ENCODE measurements around the gene TNIK.

Gene TNIK

GRCh38 chr3:171283183-171283847 is 176.9 kb downstream of the TNIK start:
- TF ChIP-seq, protein P1, sequence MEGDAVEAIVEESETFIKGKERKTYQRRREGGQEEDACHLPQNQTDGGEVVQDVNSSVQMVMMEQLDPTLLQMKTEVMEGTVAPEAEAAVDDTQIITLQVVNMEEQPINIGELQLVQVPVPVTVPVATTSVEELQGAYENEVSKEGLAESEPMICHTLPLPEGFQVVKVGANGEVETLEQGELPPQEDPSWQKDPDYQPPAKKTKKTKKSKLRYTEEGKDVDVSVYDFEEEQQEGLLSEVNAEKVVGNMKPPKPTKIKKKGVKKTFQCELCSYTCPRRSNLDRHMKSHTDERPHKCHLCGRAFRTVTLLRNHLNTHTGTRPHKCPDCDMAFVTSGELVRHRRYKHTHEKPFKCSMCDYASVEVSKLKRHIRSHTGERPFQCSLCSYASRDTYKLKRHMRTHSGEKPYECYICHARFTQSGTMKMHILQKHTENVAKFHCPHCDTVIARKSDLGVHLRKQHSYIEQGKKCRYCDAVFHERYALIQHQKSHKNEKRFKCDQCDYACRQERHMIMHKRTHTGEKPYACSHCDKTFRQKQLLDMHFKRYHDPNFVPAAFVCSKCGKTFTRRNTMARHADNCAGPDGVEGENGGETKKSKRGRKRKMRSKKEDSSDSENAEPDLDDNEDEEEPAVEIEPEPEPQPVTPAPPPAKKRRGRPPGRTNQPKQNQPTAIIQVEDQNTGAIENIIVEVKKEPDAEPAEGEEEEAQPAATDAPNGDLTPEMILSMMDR (IDR thresholded peaks at IDR 0.05; ENCODE audit: extremely low read depth, insufficient read depth, missing control alignments): no peak
- DNase-seq (ENCODE audit: low spot score): no peak
- in situ Hi-C loops (cut with MboI; ENCODE audit: low pct_unique_long_range_greater_than_20kb, low sequenced_read_pairs, unreplicated experiment): no loop called here

DNA sequence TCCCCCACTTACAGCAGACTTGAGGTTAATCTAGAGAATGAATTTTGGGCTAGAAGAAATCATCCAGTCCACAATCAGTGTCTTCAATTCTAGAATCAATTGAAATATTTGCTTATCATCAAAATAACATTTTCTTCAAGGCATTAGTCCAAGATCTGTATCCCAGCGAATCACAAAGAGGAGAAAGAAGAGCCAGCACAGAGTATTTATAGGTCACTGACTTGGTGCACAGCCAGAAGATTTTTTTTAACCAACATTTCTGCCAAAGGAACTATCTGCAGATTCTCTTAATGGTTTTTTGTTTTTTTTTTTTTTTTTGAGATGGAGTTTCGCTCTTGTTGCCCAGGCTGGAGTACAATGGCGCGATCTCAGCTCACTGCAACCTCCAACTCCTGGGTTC is 178.2 kb downstream of the TNIK start:
- in situ Hi-C loops (cut with MboI; ENCODE audit: low pct_unique_long_range_greater_than_20kb, low sequenced_read_pairs, unreplicated experiment): no loop called here
- TF ChIP-seq, protein P1 (IDR thresholded peaks at IDR 0.05; ENCODE audit: extremely low read depth, insufficient read depth, missing control alignments): no peak
- no peak for DNase-seq (ENCODE audit: low spot score)

GRCh38 chr3:171281256-171281992 is 178.8 kb downstream of the TNIK start:
- TF ChIP-seq, protein P1 (IDR thresholded peaks at IDR 0.05; ENCODE audit: extremely low read depth, insufficient read depth, missing control alignments): no peak
- DNase-seq (ENCODE audit: low spot score): no peak
- in situ Hi-C loops (cut with MboI; ENCODE audit: low pct_unique_long_range_greater_than_20kb, low sequenced_read_pairs, unreplicated experiment): no loop called here

DNA sequence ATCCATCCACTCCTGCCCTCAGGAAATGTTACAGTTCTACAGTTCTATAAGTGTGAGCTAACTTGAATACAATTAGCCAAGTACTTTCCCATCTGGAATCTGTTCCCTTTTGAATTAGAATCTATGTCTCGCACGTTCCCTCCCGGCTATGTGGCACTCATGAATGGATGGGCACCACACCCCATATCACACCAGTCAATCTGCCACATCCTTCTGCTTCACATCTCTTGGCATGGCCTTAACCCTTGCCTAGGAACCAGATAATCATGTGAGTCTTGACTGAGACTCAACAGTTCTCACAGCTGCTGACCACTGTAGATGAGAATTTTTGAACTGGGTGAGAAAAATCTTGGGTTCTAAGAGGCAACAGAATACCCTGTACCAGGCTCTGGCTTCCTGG is 180.2 kb downstream of the TNIK start:
- no peak for DNase-seq (ENCODE audit: low spot score)
- in situ Hi-C loops (cut with MboI; ENCODE audit: low pct_unique_long_range_greater_than_20kb, low sequenced_read_pairs, unreplicated experiment): no loop called here
- TF ChIP-seq, protein P1 (IDR thresholded peaks at IDR 0.05; ENCODE audit: extremely low read depth, insufficient read depth, missing control alignments): no peak

- in situ Hi-C loops (cut with MboI; ENCODE audit: low pct_unique_long_range_greater_than_20kb, low sequenced_read_pairs, unreplicated experiment): no loop called here
- no peak for DNase-seq (ENCODE audit: low spot score)
- TF ChIP-seq, protein P1 (IDR thresholded peaks at IDR 0.05; ENCODE audit: extremely low read depth, insufficient read depth, missing control alignments): no peak
Observed at GRCh38 chr3:171278299-171278590, 182.0 kb downstream of the TNIK start.

DNA sequence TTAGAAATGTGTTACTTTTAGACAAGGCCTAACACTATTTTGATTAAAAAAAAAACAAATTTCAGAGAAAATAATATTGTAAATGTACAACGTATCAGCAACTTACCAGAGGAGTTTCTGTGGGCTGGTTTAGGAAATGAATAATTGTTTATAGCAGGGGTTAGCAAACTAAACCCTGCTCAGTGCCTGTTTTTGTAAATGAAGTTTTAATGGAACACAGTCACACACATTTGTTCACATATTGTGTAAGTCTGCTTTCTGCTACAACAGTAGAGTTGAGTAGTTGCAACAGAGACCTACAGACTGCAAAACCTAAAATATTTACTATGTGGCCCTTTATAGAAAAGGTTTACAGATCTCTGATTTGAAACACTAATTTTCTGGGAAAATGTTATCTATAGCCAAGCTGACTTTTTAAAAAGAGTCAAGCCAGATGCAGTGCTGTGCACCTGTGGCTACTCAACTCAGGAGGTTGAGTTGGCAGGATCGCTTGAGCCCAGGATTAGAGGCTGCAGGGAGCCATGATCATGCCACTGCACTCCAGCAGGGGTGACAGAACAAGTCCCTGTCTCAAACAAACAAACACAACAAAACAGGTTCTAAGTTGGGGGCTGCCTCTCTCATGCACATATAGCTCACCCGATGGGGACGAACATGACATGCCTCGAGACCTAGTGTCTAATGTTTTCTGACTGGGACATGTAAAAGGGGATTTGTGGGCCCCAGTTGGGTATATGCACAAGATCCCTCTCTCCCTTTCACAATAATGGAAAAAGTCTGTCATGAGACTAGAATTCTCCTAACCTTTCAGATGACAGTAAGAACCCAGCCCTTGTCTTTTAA is 182.5 kb downstream of the TNIK start:
- DNase-seq (ENCODE audit: low spot score): no peak
- TF ChIP-seq, protein P1 (IDR thresholded peaks at IDR 0.05; ENCODE audit: extremely low read depth, insufficient read depth, missing control alignments): no peak
- in situ Hi-C loops (cut with MboI; ENCODE audit: low pct_unique_long_range_greater_than_20kb, low sequenced_read_pairs, unreplicated experiment): no loop called here
